ENCODE data around the gene RBMS3. TPM values are rescaled to one million over a fixed set of nuclear protein-coding genes. Genes with fewer than 3 reads are reported as not detected.
"Not testable (repeated sequence)": the region's sequence is repeated elsewhere in the genome, so short reads cannot be mapped to it uniquely, and the experiment has no call there.

The RBMS3 gene
- total RNA-seq, 1 donor: 81.1 TPM

- no peaks in the 10 kb centered on the region for H3K79me2 ChIP-seq (ENCODE audit: insufficient read depth, low read length)
- H2AFZ ChIP-seq (ENCODE audit: low read length): no peak overlapping the region
- no peak for DNase-seq (ENCODE audit: insufficient read length, low spot score, missing footprints)
- no peak overlapping the region for H3K27ac ChIP-seq (ENCODE audit: low read depth, low read length)
- TF ChIP-seq CTCF (IDR thresholded peaks at IDR 0.05; ENCODE audit: extremely low read depth, low read depth, low read length): no peak
- no peak overlapping the region for H3K4me2 ChIP-seq (ENCODE audit: insufficient read depth, low read length)
- no peaks in the 10 kb centered on the region for H3K27me3 ChIP-seq (ENCODE audit: insufficient read depth, low read length)
- H3K4me1 ChIP-seq (ENCODE audit: insufficient read depth, low read length): no peaks in the 10 kb centered on the region
- no peaks in the 10 kb centered on the region for H3K9me3 ChIP-seq (ENCODE audit: low read depth, low read length)
- H4K20me1 ChIP-seq (ENCODE audit: insufficient read depth, low read length): no peaks in the 10 kb centered on the region
- H3K4me3 ChIP-seq (ENCODE audit: insufficient read depth, low read length): no peak overlapping the region
- no peaks in the 10 kb centered on the region for H3K36me3 ChIP-seq (ENCODE audit: insufficient read depth, low read length)
Measured at GRCh38 chr3:30040126-30040525, 759.3 kb downstream of the RBMS3 start.

DNA sequence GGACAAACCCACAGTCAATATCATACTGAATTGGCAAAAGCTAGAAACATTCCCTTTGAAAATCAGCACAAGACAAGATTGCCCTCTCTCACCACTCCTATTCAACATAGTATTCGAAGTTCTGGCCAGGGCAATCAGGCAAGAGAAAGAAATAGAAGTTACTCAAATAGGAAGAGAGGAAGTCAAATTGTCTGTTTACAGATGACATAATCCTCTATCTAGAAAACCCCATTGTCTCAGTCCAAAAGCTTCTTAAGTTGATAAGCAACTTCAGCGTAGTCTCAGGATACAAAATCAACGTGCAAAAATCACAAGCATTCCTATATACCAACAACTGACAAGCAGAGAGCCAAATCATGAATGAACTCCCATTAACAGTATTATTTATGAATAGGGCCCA, 760.6 kb downstream of the RBMS3 start:
- not testable (repeated sequence) for H2AFZ ChIP-seq (ENCODE audit: low read length); H3K36me3 ChIP-seq (ENCODE audit: insufficient read depth, low read length)

GRCh38 chr3:30042274-30042859, 761.5 kb downstream of the RBMS3 start:
- no peaks in the 10 kb centered on the region for H3K27me3 ChIP-seq (ENCODE audit: insufficient read depth, low read length)
- H3K4me3 ChIP-seq (ENCODE audit: insufficient read depth, low read length): no peak overlapping the region
- H3K9me3 ChIP-seq (ENCODE audit: low read depth, low read length): no peaks in the 10 kb centered on the region
- TF ChIP-seq CTCF (IDR thresholded peaks at IDR 0.05; ENCODE audit: extremely low read depth, low read depth, low read length): peak; percentile 74
- H2AFZ ChIP-seq (ENCODE audit: low read length): no peak overlapping the region
- H4K20me1 ChIP-seq (ENCODE audit: insufficient read depth, low read length): no peaks in the 10 kb centered on the region
- no peaks in the 10 kb centered on the region for H3K36me3 ChIP-seq (ENCODE audit: insufficient read depth, low read length)
- no peak overlapping the region for H3K27ac ChIP-seq (ENCODE audit: low read depth, low read length)
- no peak overlapping the region for H3K4me2 ChIP-seq (ENCODE audit: insufficient read depth, low read length)
- no peaks in the 10 kb centered on the region for H3K79me2 ChIP-seq (ENCODE audit: insufficient read depth, low read length)
- peak; percentile 19 for DNase-seq (ENCODE audit: insufficient read length, low spot score, missing footprints)
- H3K4me1 ChIP-seq (ENCODE audit: insufficient read depth, low read length): no peaks in the 10 kb centered on the region

More for the DNA sequence above, 760.6 kb downstream of the RBMS3 start:
- H3K79me2 ChIP-seq (ENCODE audit: insufficient read depth, low read length); H3K27ac ChIP-seq (ENCODE audit: low read depth, low read length); H4K20me1 ChIP-seq (ENCODE audit: insufficient read depth, low read length); H3K27me3 ChIP-seq (ENCODE audit: insufficient read depth, low read length); DNase-seq (ENCODE audit: insufficient read length, low spot score, missing footprints); H3K4me3 ChIP-seq (ENCODE audit: insufficient read depth, low read length); H3K4me2 ChIP-seq (ENCODE audit: insufficient read depth, low read length); H3K9me3 ChIP-seq (ENCODE audit: low read depth, low read length); H3K4me1 ChIP-seq (ENCODE audit: insufficient read depth, low read length): not testable (repeated sequence)

GRCh38 chr3:30042916-30043555, 762.2 kb downstream of the RBMS3 start:
- Histone ChIP-seq H3K36me3 (ENCODE audit: insufficient read depth, low read length) (no peaks in the 10 kb centered on the region), H2AFZ (ENCODE audit: low read length) (no peak overlapping the region), H3K4me2 (ENCODE audit: insufficient read depth, low read length) (no peak overlapping the region), H3K4me1 (ENCODE audit: insufficient read depth, low read length) (no peaks in the 10 kb centered on the region), H3K27me3 (ENCODE audit: insufficient read depth, low read length) (no peaks in the 10 kb centered on the region), H3K9me3 (ENCODE audit: low read depth, low read length) (no peaks in the 10 kb centered on the region), H3K4me3 (ENCODE audit: insufficient read depth, low read length) (no peak overlapping the region), H4K20me1 (ENCODE audit: insufficient read depth, low read length) (no peaks in the 10 kb centered on the region), H3K27ac (ENCODE audit: low read depth, low read length) (no peak overlapping the region), H3K79me2 (ENCODE audit: insufficient read depth, low read length) (no peaks in the 10 kb centered on the region)
- no peak for DNase-seq (ENCODE audit: insufficient read length, low spot score, missing footprints)
- no peak for TF ChIP-seq CTCF (IDR thresholded peaks at IDR 0.05; ENCODE audit: extremely low read depth, low read depth, low read length)

Measured in osteoblast (primary cell).